Measurements from ENCODE around the gene DAPK2.

DNA sequence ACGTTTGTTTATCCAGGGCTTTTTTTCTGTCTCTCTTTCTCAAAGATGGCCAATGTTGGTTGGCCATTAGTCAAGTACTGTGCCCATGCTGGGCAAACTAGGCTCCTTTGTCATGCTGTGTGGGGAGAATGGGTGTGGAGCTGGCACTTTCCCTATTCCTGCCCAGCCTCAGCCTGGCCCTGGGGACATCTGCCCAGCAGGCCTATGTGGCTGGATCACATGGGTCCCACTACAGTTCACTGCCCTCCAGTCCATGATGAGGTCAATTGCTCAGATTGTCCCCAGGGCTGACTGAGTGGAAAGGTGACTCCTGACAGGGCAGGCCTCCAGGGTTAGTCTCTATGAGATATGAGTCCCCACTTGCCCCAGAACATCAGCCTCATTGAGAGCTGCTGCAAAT is 158.1 kb downstream of the DAPK2 start:
- TF ChIP-seq, protein P1, sequence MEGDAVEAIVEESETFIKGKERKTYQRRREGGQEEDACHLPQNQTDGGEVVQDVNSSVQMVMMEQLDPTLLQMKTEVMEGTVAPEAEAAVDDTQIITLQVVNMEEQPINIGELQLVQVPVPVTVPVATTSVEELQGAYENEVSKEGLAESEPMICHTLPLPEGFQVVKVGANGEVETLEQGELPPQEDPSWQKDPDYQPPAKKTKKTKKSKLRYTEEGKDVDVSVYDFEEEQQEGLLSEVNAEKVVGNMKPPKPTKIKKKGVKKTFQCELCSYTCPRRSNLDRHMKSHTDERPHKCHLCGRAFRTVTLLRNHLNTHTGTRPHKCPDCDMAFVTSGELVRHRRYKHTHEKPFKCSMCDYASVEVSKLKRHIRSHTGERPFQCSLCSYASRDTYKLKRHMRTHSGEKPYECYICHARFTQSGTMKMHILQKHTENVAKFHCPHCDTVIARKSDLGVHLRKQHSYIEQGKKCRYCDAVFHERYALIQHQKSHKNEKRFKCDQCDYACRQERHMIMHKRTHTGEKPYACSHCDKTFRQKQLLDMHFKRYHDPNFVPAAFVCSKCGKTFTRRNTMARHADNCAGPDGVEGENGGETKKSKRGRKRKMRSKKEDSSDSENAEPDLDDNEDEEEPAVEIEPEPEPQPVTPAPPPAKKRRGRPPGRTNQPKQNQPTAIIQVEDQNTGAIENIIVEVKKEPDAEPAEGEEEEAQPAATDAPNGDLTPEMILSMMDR (IDR thresholded peaks at IDR 0.05), result no peak
- no peak for TF ChIP-seq POLR2A (IDR thresholded peaks at IDR 0.05)

Data from Peyer's patch (tissue), 4 donors.